ENCODE data around the gene KIAA1328.

The KIAA1328 gene

DNA sequence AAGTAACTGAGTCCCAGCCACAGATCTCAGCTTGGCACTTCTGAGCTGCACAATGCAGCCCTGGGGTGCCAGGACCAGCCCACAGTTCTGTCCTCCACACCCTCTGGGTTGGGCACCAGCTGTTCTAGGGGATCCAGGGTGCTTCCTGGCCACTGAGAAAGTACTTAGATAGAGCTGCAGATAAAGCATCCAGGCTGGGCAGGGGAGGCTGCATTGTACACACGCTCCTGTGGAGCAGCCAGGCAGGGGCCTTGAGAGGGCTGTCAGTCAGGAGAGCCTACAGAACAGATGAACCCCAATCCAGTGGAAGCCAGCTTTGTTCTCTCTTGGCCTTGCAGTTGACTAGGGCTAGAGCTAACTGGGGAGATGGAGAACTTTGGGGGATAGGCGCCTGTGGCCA is 104.6 kb downstream of the KIAA1328 start:
- intact Hi-C loops (cut with DNase I): no loop called here

DNA sequence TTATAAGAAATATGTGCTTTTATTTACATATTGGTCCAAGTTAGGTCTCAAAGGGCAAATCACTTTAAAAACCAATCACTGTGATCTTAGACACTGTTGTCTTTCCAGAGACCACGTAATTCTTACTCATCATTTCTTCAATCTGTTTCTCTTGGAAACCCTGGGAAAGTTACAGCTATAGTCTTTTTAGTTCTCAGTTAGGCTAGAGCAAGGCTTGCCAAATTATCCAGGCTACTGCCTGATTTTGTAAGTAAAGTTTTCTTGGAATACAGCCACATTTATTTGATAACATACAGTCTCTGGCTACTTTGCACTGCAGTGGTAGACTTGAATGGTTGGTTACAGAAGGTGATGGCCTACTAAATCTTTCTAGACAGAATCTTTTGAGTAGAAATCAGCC is 106.0 kb downstream of the KIAA1328 start:
- no peak for DNase-seq
- intact Hi-C loops (cut with DNase I): no loop called here

More for the DNA sequence above, 104.6 kb downstream of the KIAA1328 start:
- peak in 2 of 10 donors; percentile 44 to 67 for DNase-seq

DNA sequence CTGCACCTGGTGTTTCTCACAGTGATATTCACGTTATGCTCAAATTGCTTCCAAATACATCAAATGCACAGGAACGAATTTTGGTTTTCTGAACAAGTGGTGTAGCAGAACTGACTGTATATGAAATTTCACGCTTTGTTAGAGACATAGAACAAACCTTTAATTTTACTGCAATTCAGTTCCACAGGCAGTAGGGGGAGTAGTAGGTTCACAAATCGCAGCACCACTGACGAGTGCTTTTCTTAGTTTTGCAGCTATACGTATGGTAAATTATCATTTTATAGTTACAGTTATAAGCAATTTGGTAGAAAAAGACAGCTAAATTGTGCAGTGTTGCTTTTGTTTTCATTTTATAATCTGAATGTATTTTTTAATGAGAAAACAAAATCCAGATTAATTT is 113.3 kb downstream of the KIAA1328 start:
- intact Hi-C loops (cut with DNase I): no loop called here
- no peak for DNase-seq

DNA sequence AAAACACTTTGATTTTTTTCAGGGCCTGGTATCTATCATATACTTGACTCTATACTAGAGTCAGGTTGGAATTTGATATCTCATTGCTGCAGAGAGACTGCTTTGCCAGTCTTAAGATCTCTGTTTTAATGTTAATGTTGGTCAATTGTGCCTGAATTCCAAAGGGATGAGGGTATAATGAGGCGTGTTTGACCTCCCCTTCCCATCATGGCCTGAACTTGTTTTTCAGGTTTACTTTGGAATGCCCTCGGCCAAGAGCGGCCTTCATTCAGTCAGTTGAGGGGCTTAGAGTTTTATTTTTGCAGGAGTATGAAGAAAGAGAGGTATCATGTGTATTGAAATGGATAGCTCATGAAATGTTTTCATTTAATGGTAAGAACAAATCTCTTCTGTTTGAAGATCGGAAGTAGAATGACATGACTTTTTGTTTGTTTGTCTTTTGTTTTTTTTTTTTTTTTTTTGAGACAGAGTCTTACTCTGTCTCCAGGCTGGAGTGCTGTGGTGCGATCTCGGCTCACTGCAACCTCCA is 119.0 kb downstream of the KIAA1328 start:
- intact Hi-C loops (cut with DNase I): no loop called here
- no peak for DNase-seq

DNA sequence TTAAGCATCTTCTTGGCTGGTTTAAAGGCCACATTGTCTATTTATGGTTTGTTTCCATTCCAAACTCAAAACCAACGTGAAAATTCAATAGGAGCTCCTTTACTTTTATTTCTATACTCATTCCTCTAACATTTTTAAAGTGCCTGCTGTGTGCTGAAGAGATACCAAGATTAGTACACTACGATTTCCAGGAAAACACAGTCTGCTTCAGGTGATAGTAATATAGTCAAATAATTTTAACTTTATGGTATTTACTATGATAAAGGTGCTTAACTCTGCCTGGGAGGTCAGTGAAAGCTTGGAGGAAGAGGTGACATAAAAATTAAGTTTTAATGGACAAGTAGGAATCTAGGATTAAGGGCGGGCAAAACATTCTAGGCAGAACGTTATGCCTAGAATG is 121.4 kb downstream of the KIAA1328 start:
- intact Hi-C loops (cut with DNase I): no loop called here
- no peak for DNase-seq

DNA sequence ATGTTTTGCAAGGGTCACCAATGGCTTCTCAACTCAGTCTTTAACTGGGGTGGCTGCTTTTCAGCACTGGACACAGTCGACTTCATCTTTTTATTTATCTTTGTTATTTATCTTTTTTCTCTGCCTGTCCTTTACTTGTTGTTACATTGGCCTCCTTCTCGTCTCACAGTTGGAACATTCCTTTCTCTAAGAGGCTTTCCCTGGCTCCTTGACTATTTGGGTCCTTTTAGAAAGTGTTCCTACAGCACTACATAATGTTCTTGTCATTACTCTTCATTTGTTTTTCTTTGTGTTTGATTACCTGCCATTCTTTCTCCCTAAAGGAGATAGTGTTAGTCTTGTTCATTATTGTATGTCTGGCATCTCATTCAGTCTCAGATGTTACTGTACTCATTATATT is 122.0 kb downstream of the KIAA1328 start:
- no peak for DNase-seq
- intact Hi-C loops (cut with DNase I): no loop called here

DNA sequence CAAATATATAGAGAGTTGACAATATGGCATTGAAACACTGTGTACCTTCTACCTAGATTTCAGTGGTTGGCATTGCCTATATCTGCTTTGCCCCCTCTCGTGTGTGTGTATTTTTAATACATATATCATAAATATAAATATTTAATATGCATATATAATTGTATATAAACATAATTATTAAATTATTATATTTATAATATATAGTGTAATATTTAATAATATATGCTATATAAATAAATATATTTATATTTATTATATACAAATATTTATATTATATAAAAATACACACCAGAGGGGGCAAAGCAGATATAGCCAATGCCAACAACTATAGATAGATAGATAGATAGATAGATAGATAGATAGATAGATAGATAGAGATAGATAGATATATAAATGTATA is 124.1 kb downstream of the KIAA1328 start:
- intact Hi-C loops (cut with DNase I): no loop called here
- DNase-seq: no peak

DNA sequence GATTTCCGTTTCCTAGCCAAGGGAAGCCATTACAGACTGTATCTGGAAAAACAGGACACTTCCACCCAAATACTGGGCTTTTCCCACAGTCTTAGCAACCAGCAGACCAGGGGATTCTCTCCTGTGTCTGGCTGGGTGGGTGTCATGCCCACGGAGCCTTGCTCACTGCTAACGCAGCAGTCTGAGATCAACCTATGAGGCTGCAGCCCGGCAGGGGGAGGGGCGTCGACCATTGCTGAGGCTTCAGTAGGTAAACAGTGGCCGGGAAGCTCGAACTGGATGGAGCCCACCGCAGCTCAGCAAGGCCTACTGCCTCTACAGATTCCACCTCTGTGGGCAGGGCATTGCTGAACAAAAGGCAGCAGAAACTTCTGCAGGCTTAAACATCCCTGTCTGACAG is 131.1 kb downstream of the KIAA1328 start:
- peak in 3 of 10 donors; percentile 47 to 72 (median 53) for DNase-seq
- intact Hi-C loops (cut with DNase I): no loop called here

DNA sequence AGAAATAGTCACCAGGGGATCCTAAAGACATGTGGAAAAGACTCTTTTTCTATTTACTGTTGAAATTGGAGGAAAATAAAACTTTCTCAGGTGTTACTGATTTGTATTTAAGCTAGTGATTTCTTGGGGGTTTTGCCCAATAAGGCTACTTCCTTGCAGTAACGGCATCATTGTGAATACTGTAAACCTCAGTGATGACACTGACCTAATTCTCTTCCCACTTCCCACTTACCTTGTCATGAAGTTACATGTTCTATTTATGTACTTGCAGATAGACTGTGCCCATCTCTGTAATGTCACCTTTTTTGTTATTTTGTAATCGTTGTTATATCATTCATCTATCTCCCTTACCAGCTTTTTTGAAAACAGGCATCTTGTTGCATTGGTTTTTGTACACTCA is 134.5 kb downstream of the KIAA1328 start:
- intact Hi-C loops (cut with DNase I): no loop called here

DNA sequence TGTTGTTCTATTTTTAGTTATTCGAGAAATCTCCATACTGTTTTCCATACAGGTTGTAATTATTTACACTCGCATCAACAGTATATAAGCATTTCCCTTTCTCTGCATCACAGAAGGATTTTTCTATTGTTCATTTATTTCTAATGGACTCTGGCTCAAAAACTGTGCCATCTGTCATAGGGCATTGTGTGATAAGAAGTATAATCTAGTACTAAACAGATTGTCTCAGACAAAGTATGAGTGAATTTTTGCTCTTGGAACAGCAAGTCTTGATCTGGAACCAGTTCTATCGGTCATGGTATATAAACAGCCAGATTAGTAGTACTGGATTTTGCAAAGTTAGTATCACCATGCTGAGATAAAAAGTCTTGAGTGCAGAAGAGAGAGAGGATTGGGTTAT is 145.8 kb downstream of the KIAA1328 start:
- intact Hi-C loops (cut with DNase I): no loop called here
- no peak for DNase-seq

More for the DNA sequence above, 134.5 kb downstream of the KIAA1328 start:
- no peak for DNase-seq

DNA sequence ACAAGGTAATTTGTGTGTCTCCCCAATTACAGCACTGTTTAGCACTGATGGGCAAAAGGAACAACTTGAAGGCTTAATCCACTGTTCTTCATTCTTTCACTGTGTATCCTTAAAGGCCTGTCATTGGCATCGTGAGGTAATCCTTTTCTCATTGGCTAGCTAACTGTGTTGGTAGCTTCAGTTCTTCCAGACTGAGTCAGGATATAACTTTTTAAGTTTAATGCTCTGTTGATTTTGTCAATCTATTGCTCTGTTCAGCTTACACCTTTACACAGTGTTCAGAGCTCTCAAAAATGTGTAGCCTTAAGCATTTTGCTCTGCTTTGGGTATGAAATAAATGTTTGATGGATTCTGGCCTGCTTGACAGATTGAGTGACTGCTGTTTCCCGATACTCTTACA is 148.2 kb downstream of the KIAA1328 start:
- intact Hi-C loops (cut with DNase I): no loop called here
- no peak for DNase-seq

DNA sequence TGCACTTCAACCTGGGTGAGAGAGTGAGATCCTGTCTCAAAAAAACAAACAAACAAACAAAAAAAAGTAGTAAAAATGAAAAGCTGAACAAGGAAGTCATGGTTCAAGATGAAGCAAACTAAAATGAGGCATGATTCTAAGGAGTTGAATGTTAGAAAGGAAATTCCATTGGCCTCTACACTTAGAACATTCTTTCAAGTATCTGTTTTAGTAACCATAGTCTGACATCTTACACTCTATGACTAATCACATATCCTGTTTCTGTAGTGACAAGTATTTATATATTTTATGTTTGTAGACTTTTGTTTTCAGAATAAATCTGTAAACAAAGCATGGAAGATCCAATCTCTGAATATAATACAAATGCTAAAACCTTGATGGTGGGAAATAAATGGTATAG is 164.1 kb downstream of the KIAA1328 start:
- intact Hi-C loops (cut with DNase I): no loop called here

DNA sequence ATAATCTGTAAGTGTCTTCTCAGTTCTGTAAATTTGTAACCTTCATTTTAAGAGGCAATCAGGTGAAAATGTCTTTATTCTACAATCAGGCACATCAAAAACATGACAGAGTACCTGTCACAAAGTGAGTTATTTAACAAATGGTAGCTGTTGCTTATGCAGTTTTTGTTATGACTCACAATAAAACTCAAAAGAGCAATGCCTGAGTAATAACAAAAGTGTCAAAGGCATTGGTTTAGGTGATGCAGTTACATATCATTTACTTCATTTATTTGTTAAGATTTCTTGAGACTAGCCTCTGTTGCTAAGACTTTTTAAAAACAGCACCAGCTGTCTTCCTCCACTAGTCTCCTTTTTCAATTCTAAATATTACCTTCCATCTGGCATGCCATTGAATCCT is 177.8 kb downstream of the KIAA1328 start:
- no peak for DNase-seq
- intact Hi-C loops (cut with DNase I): no loop called here

More for the DNA sequence above, 164.1 kb downstream of the KIAA1328 start:
- DNase-seq: no peak

DNA sequence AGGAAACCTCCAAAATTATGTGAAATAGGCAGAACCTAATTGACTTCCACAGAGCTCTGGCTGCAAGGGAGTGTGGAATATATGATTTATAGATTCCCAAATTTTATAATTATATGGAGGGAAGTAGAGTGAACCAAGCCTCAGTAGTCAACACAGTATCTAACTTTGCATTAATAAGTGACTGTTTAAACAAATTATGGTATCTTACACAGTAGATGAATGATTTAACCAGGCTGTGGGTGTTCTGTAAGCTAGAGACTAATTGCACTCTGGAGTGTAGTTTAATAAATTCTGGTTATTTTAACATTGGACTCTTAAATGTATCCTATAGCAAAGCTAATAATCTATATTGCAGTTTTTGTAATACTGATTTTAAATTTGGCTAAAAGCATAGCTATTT is 183.5 kb downstream of the KIAA1328 start:
- intact Hi-C loops (cut with DNase I): no loop called here

DNA sequence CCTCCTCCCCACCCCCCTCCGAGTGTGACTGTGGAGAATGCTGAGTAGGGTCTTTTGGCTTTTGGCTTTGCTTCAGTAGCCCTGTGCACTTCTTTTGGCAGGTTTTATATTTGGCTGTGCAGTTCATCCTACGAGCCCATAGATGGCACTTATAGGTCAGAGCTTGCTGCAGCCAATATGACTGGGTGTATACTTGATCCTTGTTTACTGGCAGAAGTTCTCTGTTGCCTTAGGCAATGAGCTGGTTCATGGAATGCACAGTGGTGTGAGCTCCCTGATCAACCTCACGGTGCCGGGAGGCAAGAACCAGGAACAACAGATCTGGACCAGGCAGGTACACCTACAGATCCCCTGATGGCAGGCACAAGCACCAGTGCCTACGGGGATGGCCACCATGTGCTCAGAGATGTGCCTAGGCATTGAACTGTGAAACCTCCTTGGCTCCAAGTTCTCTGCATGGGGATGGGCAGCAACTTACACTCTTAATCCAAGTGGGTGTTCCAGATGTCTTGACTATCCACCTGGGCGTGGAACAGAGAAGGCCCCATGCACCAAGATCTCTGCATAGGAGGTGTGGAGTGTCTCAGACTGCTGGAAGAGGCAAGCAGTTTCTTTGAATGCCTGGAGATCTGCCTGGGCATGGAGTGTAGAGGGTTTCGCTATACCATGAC is 190.4 kb downstream of the KIAA1328 start:
- DNase-seq: peak in 1 of 10 donors; percentile 27
- intact Hi-C loops (cut with DNase I): no loop called here

More for the DNA sequence above, 183.5 kb downstream of the KIAA1328 start:
- no peak for DNase-seq

DNA sequence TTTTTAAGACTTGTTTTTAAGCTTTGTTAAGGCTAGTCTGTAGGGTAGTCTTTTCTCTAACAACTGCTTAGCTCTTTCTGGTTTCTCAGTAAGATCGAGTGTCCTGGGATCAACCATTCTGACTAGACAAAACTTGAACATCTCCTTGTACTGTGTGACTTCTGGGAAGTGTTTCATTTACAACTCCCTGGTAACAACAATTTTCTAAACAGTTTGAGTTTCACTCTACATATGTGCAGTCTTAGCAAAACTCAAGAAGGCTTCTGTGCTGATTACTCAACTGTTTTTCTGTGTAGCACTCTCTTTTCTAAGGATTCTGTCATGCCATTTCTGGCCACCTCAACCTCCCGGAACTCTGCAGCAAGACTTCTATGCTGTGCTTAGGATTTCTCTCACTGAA is 204.5 kb downstream of the KIAA1328 start:
- intact Hi-C loops (cut with DNase I): no loop called here
- DNase-seq: no peak

DNA sequence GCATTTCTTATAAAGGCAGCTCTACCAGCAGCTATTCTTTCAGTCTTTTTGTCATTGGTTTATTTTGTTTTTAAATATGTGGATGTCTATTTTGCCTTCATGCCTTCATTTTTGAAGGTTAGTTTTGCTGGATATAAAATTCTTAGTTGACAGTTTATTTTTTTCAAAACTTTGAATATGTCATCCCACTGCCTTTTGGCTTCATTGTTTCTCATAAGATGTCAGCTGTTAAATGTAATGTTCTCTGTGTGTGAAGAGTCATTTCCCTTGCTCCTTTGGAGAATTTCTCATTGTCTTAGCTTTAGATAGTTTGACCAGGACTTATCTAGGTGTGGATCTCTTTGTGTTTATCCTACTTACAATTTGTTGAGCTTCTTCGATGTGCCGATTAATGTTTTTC is 213.5 kb downstream of the KIAA1328 start:
- DNase-seq: no peak
- intact Hi-C loops (cut with DNase I): no loop called here

DNA sequence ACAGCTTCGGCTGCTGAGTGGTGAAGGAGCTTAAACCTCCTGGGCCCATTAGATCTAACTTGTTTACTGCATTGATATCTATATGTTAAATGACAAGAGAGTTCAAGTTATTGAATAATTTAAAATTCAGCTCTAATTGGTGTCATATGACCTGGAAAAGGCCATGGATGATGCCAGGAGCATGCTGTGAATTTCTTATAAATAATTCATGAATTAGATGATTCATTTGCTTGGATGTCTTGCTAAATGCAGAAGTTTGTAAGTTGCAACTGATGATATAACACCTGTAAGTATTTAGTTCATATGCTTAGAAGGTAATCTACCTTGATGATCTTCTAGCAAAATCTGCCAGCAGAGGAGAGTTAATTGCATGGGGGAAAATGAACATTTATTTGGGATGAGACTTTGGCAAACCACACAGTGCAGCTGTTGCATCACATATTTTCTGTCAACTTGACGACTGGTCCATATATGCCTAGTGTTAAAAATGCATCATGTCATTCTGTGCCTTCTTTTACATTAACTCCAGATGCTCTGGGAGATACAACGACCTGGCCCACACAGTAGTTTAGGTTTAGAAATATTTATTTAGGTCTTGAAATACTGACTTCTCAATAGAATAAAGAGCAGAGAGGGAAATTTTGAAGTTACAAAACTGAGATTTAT is 226.3 kb downstream of the KIAA1328 start:
- intact Hi-C loops (cut with DNase I): no loop called here
- no peak for DNase-seq

DNA sequence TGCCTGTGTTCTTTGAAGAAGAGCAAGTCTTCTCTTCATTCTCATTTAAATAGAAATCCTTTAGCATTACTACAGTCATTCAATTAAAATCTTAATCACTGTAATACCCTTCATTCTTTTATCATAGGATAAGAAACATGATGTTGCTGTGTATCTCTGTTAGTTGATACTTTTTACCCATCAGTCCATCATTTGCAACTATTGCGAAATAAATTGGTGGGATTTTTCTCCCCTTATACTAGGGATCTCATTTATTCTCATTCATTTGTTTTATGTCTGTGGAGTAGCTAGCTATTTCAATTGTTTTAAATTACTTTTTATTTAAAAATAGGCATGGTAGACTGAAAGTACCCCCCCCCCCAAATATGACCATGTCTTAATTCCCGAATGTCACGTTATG is 235.3 kb downstream of the KIAA1328 start:
- DNase-seq: no peak
- intact Hi-C loops (cut with DNase I): no loop called here

DNA sequence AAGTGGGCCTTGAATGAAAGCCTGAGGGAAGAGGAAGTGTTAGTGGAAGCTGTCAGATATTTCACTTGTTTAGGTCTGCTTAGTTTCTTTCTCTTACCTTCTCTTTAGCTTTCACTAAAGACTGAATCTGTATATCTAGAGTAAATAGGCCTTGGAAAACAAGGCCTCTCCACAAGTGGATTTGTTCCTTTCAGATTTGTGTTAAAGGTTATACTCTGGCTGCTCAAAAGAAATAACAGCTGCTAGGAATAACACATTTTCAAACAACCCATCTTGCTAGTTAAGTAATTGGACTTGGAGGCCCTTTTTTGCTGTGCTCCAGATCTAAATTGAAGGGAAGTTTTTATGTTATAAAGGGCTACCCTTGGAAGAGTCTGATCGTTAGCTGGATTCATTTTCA is 236.3 kb downstream of the KIAA1328 start:
- intact Hi-C loops (cut with DNase I): no loop called here
- no peak for DNase-seq

DNA sequence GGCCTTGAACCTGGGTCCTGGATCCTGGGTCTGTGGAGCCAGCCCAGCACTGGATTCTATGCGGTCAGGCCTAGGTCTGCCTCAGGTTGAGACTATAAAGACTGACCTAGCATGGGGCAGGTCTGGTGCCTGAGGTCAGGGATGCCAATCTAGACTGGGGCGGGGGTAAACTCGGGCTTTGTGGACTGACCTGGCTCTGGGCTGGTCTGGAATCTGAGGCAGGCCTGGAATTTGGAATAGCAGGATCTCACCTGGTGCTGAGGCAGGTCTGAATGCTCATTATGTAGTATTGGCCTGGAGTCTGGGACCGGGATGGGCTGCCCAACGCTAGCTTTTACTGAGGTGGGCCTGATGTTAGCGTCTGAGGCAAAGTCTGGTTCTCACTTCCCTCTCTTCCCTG is 256.0 kb downstream of the KIAA1328 start:
- peak in 1 of 10 donors; percentile 42 for DNase-seq
- intact Hi-C loops (cut with DNase I): no loop called here

DNA sequence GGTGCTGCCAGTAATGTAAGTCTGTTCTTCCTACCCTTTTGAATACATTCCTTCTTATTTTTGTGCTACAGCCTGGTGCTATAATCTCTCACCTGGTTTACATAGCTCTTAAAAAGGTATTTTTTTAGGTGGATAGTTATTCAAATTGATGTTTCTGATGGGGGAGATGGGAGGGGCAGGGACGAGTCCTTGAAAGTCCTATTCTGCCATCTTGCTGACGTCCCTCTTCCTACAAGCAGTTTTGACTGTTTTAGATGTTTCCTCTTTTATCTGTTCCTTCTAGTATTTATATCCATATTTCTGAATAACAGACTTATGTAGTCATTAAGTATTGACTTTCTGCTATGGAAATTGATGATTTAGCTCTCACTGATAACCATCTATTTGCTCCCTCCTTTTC is 256.4 kb downstream of the KIAA1328 start:
- intact Hi-C loops (cut with DNase I): no loop called here
- DNase-seq: no peak
